Measurements from ENCODE around the gene TIMM23.

DNA sequence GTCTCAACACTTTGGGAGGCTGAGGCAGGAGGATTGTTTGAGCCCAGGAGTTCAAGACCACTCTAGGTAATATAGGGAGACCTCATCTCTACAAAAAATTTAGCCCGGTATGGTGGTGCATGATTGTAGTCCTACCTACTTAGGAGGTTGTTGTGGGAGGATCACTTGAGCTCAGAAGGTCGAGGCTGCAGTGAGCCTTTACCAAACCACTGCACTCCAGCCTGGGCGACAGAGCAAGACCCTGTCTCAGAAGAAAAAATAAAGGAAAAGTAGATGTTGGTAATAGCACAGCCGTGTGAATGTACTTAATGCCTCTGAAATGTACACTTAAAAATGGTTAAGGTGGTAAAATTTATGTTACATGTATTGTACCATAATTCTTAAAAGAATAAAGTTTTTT lies 25.3 kb downstream of the TIMM23 start:
- TF ChIP-seq, protein P1, sequence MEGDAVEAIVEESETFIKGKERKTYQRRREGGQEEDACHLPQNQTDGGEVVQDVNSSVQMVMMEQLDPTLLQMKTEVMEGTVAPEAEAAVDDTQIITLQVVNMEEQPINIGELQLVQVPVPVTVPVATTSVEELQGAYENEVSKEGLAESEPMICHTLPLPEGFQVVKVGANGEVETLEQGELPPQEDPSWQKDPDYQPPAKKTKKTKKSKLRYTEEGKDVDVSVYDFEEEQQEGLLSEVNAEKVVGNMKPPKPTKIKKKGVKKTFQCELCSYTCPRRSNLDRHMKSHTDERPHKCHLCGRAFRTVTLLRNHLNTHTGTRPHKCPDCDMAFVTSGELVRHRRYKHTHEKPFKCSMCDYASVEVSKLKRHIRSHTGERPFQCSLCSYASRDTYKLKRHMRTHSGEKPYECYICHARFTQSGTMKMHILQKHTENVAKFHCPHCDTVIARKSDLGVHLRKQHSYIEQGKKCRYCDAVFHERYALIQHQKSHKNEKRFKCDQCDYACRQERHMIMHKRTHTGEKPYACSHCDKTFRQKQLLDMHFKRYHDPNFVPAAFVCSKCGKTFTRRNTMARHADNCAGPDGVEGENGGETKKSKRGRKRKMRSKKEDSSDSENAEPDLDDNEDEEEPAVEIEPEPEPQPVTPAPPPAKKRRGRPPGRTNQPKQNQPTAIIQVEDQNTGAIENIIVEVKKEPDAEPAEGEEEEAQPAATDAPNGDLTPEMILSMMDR (IDR thresholded peaks at IDR 0.05) = no peak
- TF ChIP-seq POLR2A (IDR thresholded peaks at IDR 0.05) (no peak), EP300 (IDR thresholded peaks at IDR 0.05) (no peak), POLR2AphosphoS5 (IDR thresholded peaks at IDR 0.05) (no peak)

Data from sigmoid colon (tissue), 4 donors.